PFSK-1 (cell line): ENCODE results near the gene LRGUK.

Experiments used
- POLR2AphosphoS5 ChIP-seq: IDR thresholded peaks from 2 replicates; pipeline ENCODE4 v1.6.1; 2012; ENCODE audit warnings: low read depth, mild to moderate bottlenecking, control low read depth, low read length, moderate library complexity
- SIN3A ChIP-seq: IDR thresholded peaks from 2 replicates; pipeline ENCODE4 v1.6.1; 2012; ENCODE audit warnings: mild to moderate bottlenecking, low read length, moderate library complexity, borderline replicate concordance; ENCODE audit not compliant: insufficient read depth
- TAF1 ChIP-seq: IDR thresholded peaks from 2 replicates; pipeline ENCODE4 v1.6.1; 2012; ENCODE audit warnings: low read length, control low read depth, borderline replicate concordance; ENCODE audit not compliant: insufficient read depth
- TF ChIP-seq, protein P1 (sequence below), 2 experiments: IDR thresholded peaks; 2 replicates each; pipeline versions ENCODE4 v1.6.1 to v1.8.0; 2011 to 2012; ENCODE audit warnings: low read depth in 2 of 2, low read length in 2 of 2, control low read depth in 1 of 2, inconsistent platforms in 1 of 2, mild to moderate bottlenecking in 1 of 2, moderate library complexity in 1 of 2; ENCODE audit not compliant: insufficient read depth in 1 of 2

DNA sequence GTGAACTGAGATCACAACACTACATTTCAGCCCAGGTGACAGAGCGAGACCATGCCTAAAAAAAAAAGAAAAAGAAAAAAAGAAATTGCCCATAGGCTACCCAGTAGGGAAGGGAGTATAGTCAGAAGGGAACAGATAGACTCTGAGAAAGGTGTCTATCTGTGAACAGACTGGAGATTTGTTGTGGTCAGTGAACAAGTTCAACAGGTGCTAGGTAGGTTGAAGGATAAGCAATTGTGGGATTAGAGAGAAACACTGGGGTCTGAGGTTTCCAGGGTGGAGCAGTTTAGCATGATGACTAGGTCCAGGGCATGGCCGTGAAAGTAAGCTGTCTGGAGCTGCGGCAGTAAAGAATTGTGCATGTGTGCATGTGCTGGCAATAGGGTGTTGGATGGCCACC is 6.9 kb downstream of the LRGUK start:
- TF ChIP-seq POLR2AphosphoS5 (no peak), SIN3A (no peak), TAF1 (no peak)
- TF ChIP-seq, protein P1, sequence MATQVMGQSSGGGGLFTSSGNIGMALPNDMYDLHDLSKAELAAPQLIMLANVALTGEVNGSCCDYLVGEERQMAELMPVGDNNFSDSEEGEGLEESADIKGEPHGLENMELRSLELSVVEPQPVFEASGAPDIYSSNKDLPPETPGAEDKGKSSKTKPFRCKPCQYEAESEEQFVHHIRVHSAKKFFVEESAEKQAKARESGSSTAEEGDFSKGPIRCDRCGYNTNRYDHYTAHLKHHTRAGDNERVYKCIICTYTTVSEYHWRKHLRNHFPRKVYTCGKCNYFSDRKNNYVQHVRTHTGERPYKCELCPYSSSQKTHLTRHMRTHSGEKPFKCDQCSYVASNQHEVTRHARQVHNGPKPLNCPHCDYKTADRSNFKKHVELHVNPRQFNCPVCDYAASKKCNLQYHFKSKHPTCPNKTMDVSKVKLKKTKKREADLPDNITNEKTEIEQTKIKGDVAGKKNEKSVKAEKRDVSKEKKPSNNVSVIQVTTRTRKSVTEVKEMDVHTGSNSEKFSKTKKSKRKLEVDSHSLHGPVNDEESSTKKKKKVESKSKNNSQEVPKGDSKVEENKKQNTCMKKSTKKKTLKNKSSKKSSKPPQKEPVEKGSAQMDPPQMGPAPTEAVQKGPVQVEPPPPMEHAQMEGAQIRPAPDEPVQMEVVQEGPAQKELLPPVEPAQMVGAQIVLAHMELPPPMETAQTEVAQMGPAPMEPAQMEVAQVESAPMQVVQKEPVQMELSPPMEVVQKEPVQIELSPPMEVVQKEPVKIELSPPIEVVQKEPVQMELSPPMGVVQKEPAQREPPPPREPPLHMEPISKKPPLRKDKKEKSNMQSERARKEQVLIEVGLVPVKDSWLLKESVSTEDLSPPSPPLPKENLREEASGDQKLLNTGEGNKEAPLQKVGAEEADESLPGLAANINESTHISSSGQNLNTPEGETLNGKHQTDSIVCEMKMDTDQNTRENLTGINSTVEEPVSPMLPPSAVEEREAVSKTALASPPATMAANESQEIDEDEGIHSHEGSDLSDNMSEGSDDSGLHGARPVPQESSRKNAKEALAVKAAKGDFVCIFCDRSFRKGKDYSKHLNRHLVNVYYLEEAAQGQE (IDR thresholded peaks at IDR 0.05; ENCODE audit: insufficient read depth in 1 of 2, low read depth in 2 of 2, low read length in 2 of 2), result no peak
